Measurements from ENCODE around the gene PTPRM.

Gene PTPRM

GRCh38 chr18:7927119-7927518 lies 360.0 kb downstream of the PTPRM start:
- Histone ChIP-seq H3K36me3 (no peaks in the 10 kb centered on the region), H3K27me3 (no peaks in the 10 kb centered on the region), H3K9me3 (no peaks in the 10 kb centered on the region), H3K4me1 (peaks cover 0 to 15% (median 5%) of the 10 kb centered on the region in 4 donors), H3K4me3 (no peak overlapping the region), H3K27ac (no peak overlapping the region)
- DNase-seq: no peak
- intact Hi-C loops (cut with DNase I; ENCODE audit: low total_unique reads): no loop called here
- TF ChIP-seq CTCF (IDR thresholded peaks at IDR 0.05): no peak

GRCh38 chr18:7931763-7932162 lies 364.6 kb downstream of the PTPRM start:
- H3K27me3 ChIP-seq: no peaks in the 10 kb centered on the region

GRCh38 chr18:7937268-7937667 lies 370.2 kb downstream of the PTPRM start:
- no peak for TF ChIP-seq CTCF (IDR thresholded peaks at IDR 0.05)
- H3K27ac ChIP-seq: no peak overlapping the region
- H3K4me1 ChIP-seq: no peaks in the 10 kb centered on the region
- H3K9me3 ChIP-seq: no peaks in the 10 kb centered on the region
- no peaks in the 10 kb centered on the region for H3K27me3 ChIP-seq
- no peak for DNase-seq
- H3K36me3 ChIP-seq: peaks cover 0 to 6% (median 4%) of the 10 kb centered on the region in 3 donors
- intact Hi-C loops (cut with DNase I; ENCODE audit: low total_unique reads): no loop called here
- no peak overlapping the region for H3K4me3 ChIP-seq

More at GRCh38 chr18:7931763-7932162, 364.6 kb downstream of the PTPRM start:
- intact Hi-C loops (cut with DNase I; ENCODE audit: low total_unique reads): no loop called here
- DNase-seq: no peak
- Histone ChIP-seq H3K27ac (no peak overlapping the region), H3K36me3 (no peaks in the 10 kb centered on the region), H3K9me3 (no peaks in the 10 kb centered on the region), H3K4me1 (no peaks in the 10 kb centered on the region), H3K4me3 (no peak overlapping the region)
- TF ChIP-seq CTCF (IDR thresholded peaks at IDR 0.05): no peak

- H3K27me3 ChIP-seq: no peaks in the 10 kb centered on the region
- intact Hi-C loops (cut with DNase I; ENCODE audit: low total_unique reads): no loop called here
- DNase-seq: no peak
- no peaks in the 10 kb centered on the region for H3K4me1 ChIP-seq
- H3K36me3 ChIP-seq: peaks cover 0 to 6% (median 4%) of the 10 kb centered on the region in 3 donors
- no peak overlapping the region for H3K27ac ChIP-seq
- TF ChIP-seq CTCF (IDR thresholded peaks at IDR 0.05): no peak
- no peaks in the 10 kb centered on the region for H3K9me3 ChIP-seq
- H3K4me3 ChIP-seq: no peak overlapping the region
Measured at GRCh38 chr18:7939521-7939920, 372.4 kb downstream of the PTPRM start.

GRCh38 chr18:7940379-7940778 lies 373.3 kb downstream of the PTPRM start:
- H3K4me3 ChIP-seq: no peak overlapping the region
- H3K27me3 ChIP-seq: no peaks in the 10 kb centered on the region
- H3K4me1 ChIP-seq: peaks cover 0 to 6% (median under 1%) of the 10 kb centered on the region in 4 donors
- H3K9me3 ChIP-seq: no peaks in the 10 kb centered on the region
- TF ChIP-seq CTCF (IDR thresholded peaks at IDR 0.05): no peak
- peaks cover 0 to 6% (median 4%) of the 10 kb centered on the region in 3 donors for H3K36me3 ChIP-seq
- intact Hi-C loops (cut with DNase I; ENCODE audit: low total_unique reads): no loop called here
- no peak overlapping the region for H3K27ac ChIP-seq
- no peak for DNase-seq

- DNase-seq: no peak
- Histone ChIP-seq H3K9me3 (no peaks in the 10 kb centered on the region), H3K4me3 (no peak overlapping the region), H3K36me3 (peaks cover 0 to 6% (median 4%) of the 10 kb centered on the region in 3 donors), H3K27ac (no peak overlapping the region), H3K4me1 (peaks cover 0 to 11% (median 4%) of the 10 kb centered on the region in 4 donors), H3K27me3 (no peaks in the 10 kb centered on the region)
- intact Hi-C loops (cut with DNase I; ENCODE audit: low total_unique reads): no loop called here
- TF ChIP-seq CTCF (IDR thresholded peaks at IDR 0.05): no peak
Measured at GRCh38 chr18:7940971-7941370, 373.9 kb downstream of the PTPRM start.

Data from tibial artery (tissue), 4 donors.